ENCODE data around the gene MTMR12. TPM values are rescaled to one million over a fixed set of nuclear protein-coding genes. Genes with fewer than 3 reads are reported as not detected.

The MTMR12 gene
- total and polyA plus RNA-seq, 12 donors = 5.4 to 27.2 (median 19.2) TPM

DNA sequence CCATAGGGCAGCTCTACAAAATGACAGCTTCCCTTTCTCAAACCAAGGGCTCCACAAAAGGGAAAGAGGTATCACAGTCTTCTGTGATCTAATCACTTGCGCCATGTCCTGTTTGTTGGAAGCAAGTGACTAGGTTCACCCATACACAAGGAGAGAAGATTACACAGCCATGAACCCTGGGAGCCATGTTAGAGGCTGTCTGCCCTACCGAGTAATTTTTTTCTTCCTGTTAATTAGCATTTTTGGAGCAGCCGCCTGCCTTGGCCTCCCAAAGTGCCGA, 105.4 kb downstream of the MTMR12 start:
- Histone ChIP-seq H3K4me3 (no peak overlapping the region), H3K27me3 (no peaks in the 10 kb centered on the region), H3K4me1 (peaks cover 0 to 50% (median 8%) of the 10 kb centered on the region in 9 donors), H3K36me3 (no peaks in the 10 kb centered on the region), H3K9me3 (no peaks in the 10 kb centered on the region), H3K27ac (peak overlapping the region in 1 of 10 donors; percentile 63)
- WGBS, 2 donors = 95 to 99% methylated on average over 4 of the region's 4 CpGs
- TF ChIP-seq, protein P1, sequence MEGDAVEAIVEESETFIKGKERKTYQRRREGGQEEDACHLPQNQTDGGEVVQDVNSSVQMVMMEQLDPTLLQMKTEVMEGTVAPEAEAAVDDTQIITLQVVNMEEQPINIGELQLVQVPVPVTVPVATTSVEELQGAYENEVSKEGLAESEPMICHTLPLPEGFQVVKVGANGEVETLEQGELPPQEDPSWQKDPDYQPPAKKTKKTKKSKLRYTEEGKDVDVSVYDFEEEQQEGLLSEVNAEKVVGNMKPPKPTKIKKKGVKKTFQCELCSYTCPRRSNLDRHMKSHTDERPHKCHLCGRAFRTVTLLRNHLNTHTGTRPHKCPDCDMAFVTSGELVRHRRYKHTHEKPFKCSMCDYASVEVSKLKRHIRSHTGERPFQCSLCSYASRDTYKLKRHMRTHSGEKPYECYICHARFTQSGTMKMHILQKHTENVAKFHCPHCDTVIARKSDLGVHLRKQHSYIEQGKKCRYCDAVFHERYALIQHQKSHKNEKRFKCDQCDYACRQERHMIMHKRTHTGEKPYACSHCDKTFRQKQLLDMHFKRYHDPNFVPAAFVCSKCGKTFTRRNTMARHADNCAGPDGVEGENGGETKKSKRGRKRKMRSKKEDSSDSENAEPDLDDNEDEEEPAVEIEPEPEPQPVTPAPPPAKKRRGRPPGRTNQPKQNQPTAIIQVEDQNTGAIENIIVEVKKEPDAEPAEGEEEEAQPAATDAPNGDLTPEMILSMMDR (IDR thresholded peaks at IDR 0.05) = no peak
- DNase-seq (no peak), ATAC-seq (no peak)
- intact Hi-C loops (cut with DNase I) = no loop called here

DNA sequence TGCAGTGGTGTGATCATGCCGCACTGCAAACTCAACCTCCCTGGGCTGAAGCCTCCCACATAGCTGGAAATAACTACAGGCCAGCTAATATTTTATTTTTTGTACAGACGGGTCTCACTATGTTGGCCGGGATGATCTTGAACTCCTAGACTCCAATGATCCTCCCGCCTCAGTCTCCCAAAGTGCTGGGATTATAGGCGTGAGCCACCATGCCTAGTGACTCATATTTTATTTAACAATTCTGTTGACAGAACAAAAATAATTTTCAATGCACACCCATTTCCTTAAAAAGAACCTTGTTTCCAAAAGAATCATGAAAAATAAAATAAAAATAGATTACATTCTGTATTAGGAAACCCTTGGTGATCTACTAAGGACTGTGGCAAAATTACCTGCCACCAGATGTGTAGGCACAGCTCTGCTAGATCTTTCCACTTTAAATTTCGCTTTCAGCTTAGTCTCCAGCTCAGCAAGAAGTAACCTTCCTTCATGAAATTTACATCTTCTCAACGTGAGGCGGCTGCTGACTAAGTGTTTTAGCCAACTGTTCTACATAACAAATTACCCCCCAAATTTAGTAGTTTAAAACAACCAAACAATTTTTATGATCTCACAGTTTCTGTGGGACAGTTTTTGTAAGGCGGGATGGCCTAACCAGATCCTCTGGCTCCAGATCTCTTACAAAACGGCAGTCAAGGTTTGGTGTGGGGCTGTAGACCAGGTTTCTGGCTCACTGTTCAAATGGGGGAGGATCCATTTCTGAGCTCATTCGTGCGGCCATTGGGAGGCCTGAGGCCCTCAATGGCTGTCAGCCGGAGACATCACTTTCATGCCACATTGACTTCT, 106.0 kb downstream of the MTMR12 start:
- DNase-seq (no peak), ATAC-seq (no peak)
- intact Hi-C loops (cut with DNase I) = no loop called here
- Histone ChIP-seq H3K27me3 (no peaks in the 10 kb centered on the region), H3K4me1 (peaks cover 0 to 52% (median 8%) of the 10 kb centered on the region in 9 donors), H3K4me3 (no peak overlapping the region), H3K9me3 (no peaks in the 10 kb centered on the region), H3K36me3 (no peaks in the 10 kb centered on the region), H3K27ac (peak overlapping the region in 1 of 10 donors; percentile 63)
- TF ChIP-seq, protein P1 (IDR thresholded peaks at IDR 0.05) = no peak
- WGBS, 2 donors = 89% methylated on average over 13 of the region's 13 CpGs

DNA sequence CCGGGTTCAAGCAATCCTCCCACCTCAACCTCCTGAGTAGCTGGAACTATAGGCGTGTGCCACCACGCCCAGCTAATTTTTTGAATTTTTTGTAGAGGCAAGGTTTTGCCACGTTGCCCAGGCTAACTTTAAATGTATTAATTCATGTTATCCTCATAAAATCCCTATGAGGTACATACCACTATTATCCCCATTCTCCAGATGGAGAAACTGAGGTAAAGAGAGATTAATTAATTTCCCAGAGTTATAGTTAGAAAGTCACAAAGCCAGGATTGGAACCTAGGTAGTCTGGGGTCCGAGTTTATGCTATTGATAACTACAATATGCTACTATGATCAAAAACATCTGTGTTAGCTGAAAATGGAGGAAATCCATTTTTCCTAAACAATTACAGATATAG, 106.7 kb downstream of the MTMR12 start:
- ATAC-seq (no peak), DNase-seq (no peak)
- intact Hi-C loops (cut with DNase I) = no loop called here
- H3K4me3 ChIP-seq = no peak overlapping the region
- no peaks in the 10 kb centered on the region for H3K36me3 ChIP-seq
- TF ChIP-seq, protein P1 (IDR thresholded peaks at IDR 0.05) = no peak
- 88 to 91% methylated on average over 5 of the region's 5 CpGs for whole genome bisulfite sequencing, 2 donors
- no peaks in the 10 kb centered on the region for H3K27me3 ChIP-seq
- H3K27ac ChIP-seq = no peak overlapping the region
- H3K9me3 ChIP-seq = no peaks in the 10 kb centered on the region
- H3K4me1 ChIP-seq = peaks cover 0 to 53% (median 9%) of the 10 kb centered on the region in 9 donors

DNA sequence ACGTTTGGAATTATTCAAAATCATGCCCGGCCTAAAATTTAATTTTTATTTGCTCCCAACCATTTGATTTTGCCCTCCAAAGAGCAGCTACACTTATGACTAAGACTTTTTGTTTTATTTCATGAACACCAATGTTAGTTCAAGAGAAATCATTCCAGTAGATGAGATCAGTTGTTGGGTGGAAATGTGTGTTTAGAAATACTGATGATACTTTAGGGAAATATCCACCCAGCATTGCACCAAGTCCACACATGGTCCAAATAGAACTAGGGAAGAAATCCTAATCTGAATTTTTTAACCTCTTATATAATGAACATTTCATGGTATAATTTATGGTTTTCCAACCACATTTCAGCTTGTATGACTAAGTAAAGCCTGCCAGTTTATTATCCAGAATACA, 110.3 kb downstream of the MTMR12 start:
- ATAC-seq = peak in 7 of 8 donors; percentile 29 to 82 (median 55)
- no peak overlapping the region for H3K27ac ChIP-seq

More for the DNA sequence above, 110.3 kb downstream of the MTMR12 start:
- Histone ChIP-seq H3K9me3 (no peaks in the 10 kb centered on the region), H3K4me1 (peaks cover 0 to 49% (median 14%) of the 10 kb centered on the region in 9 donors), H3K4me3 (no peak overlapping the region), H3K27me3 (no peaks in the 10 kb centered on the region), H3K36me3 (no peaks in the 10 kb centered on the region)
- TF ChIP-seq, protein P1 (IDR thresholded peaks at IDR 0.05) = no peak
- 80 to 88% methylated on average over 2 of the region's 2 CpGs for WGBS, 2 donors
- DNase-seq = no peak
- intact Hi-C loops (cut with DNase I) = no loop called here
